MM.1S (cell line): ENCODE data around the gene RIOK2.
"Not testable (repeated sequence)": the region's sequence is repeated elsewhere in the genome, so short reads cannot be mapped to it uniquely, and the experiment has no call there.

Experiments
- DNase-seq: peaks from one replicate; pipeline ENCODE4 v3.0.0-alpha.2; 2015
- H2AFZ ChIP-seq: fragments of 300-600 bp; sonication (generic); 2 replicates; pipeline ENCODE4 v1.6.0; 2016; ENCODE audit warnings: antibody characterized with exemption, low read length
- H3F3A ChIP-seq: fragments of 300-600 bp; sonication (generic); 2 replicates; pipeline ENCODE4 v1.6.1; 2016; ENCODE audit warnings: mild to moderate bottlenecking, antibody characterized with exemption, low read length, moderate library complexity, mixed read lengths; ENCODE audit not compliant: insufficient read depth
- H3K27ac ChIP-seq: fragments of 300-600 bp; sonication (generic); 2 replicates; pipeline ENCODE4 v1.5.1; 2016; ENCODE audit warnings: mild to moderate bottlenecking, low read length
- H3K27me3 ChIP-seq: fragments of 300-600 bp; sonication (generic); replicated peaks from 2 replicates; pipeline ENCODE4 v1.6.0; 2016; ENCODE audit warnings: low read length; ENCODE audit not compliant: insufficient read depth
- H3K36me3 ChIP-seq: fragments of 300-600 bp; sonication (generic); replicated peaks from 2 replicates; pipeline ENCODE4 v1.6.1; 2016; ENCODE audit warnings: mild to moderate bottlenecking, low read length, mixed read lengths; ENCODE audit not compliant: insufficient read depth
- H3K4me1 ChIP-seq: fragments of 300-600 bp; sonication (generic); 2 replicates; pipeline ENCODE4 v1.6.1; 2016; ENCODE audit warnings: low read length, mixed read lengths
- H3K4me2 ChIP-seq: fragments of 300-600 bp; sonication (generic); 2 replicates; pipeline ENCODE4 v1.6.0; 2016; ENCODE audit warnings: low read depth, low read length
- H3K4me3 ChIP-seq: fragments of 300-600 bp; sonication (generic); 2 replicates; pipeline ENCODE4 v1.5.1; 2016; ENCODE audit warnings: low read length, mixed read lengths
- H3K79me2 ChIP-seq: fragments of 300-600 bp; sonication (generic); 2 replicates; pipeline ENCODE4 v1.6.1; 2016; ENCODE audit warnings: mixed run types, low read length, mixed read lengths
- H3K9ac ChIP-seq: fragments of 300-600 bp; sonication (generic); 2 replicates; pipeline ENCODE4 v1.6.1; 2016; ENCODE audit warnings: low read length, mixed read lengths
- H3K9me2 ChIP-seq: fragments of 300-600 bp; sonication (generic); replicated peaks from 2 replicates; pipeline ENCODE4 v1.6.1; 2016; ENCODE audit warnings: mild to moderate bottlenecking, low read length, mixed read lengths; ENCODE audit not compliant: insufficient read depth
- H3K9me3 ChIP-seq: fragments of 300-600 bp; sonication (generic); replicated peaks from 2 replicates; pipeline ENCODE4 v1.6.1; 2016; ENCODE audit warnings: mild to moderate bottlenecking, low read length, mixed read lengths; ENCODE audit not compliant: insufficient read depth
- H4K20me1 ChIP-seq: fragments of 300-600 bp; sonication (generic); 2 replicates; pipeline ENCODE4 v1.6.1; 2016; ENCODE audit warnings: mild to moderate bottlenecking, low read length, moderate library complexity, mixed read lengths; ENCODE audit not compliant: insufficient read depth
- CTCF ChIP-seq: fragments of 300-600 bp; sonication (generic); IDR thresholded peaks from 2 replicates; pipeline ENCODE4 v1.5.1; 2016; ENCODE audit warnings: antibody characterized with exemption, low read length, mixed read lengths
- EZH2 ChIP-seq: fragments of 300-600 bp; sonication (generic); optimal IDR thresholded peaks from 2 replicates; pipeline ENCODE3; 2017; ENCODE audit warnings: low read depth, mild to moderate bottlenecking, antibody characterized with exemption, low read length, mixed read lengths
- EZH2phosphoT487 ChIP-seq: fragments of 300-600 bp; sonication (generic); IDR thresholded peaks from 2 replicates; pipeline ENCODE4 v1.6.1; 2018; ENCODE audit warnings: antibody characterized with exemption, low read length

Gene RIOK2

GRCh38 chr5:97192580-97193354 lies 9.7 kb upstream of the RIOK2 start:
- Histone ChIP-seq H3K36me3 (no peaks in the 10 kb centered on the region), H2AFZ (peak overlapping the region; percentile 64), H3K79me2 (no peaks in the 10 kb centered on the region), H3K4me3 (peak overlapping the region; percentile 32), H3K27ac (peak overlapping the region; percentile 55; the same call in 1 of the 2 replicates), H3K27me3 (no peaks in the 10 kb centered on the region), H3K9me3 (no peaks in the 10 kb centered on the region), H4K20me1 (no peaks in the 10 kb centered on the region), H3K4me2 (peak overlapping the region; percentile 62), H3K9me2 (no peaks in the 10 kb centered on the region), H3K4me1 (peaks cover 30% of the 10 kb centered on the region), H3K9ac (peak overlapping the region; percentile 15; the same call in 1 of the 2 replicates), H3F3A (peaks cover 16% of the 10 kb centered on the region)
- peak; percentile 38 for TF ChIP-seq CTCF
- no peak for TF ChIP-seq EZH2phosphoT487
- DNase-seq = peak; percentile 79

GRCh38 chr5:97191893-97192292 lies 8.8 kb upstream of the RIOK2 start:
- peaks cover 16% of the 10 kb centered on the region for H3F3A ChIP-seq
- H4K20me1 ChIP-seq = no peaks in the 10 kb centered on the region
- peak overlapping the region; percentile 32 for H3K4me3 ChIP-seq
- DNase-seq = no peak
- peak overlapping the region; percentile 64 for H2AFZ ChIP-seq
- H3K4me1 ChIP-seq = peaks cover 30% of the 10 kb centered on the region
- no peaks in the 10 kb centered on the region for H3K9me3 ChIP-seq
- peak overlapping the region; percentile 55; the same call in 1 of the 2 replicates for H3K27ac ChIP-seq
- no peaks in the 10 kb centered on the region for H3K36me3 ChIP-seq
- peak overlapping the region; percentile 15; the same call in 1 of the 2 replicates for H3K9ac ChIP-seq
- no peaks in the 10 kb centered on the region for H3K79me2 ChIP-seq
- peak overlapping the region; percentile 62; the same call in 1 of the 2 replicates for H3K4me2 ChIP-seq
- no peak for TF ChIP-seq EZH2phosphoT487
- no peak for TF ChIP-seq CTCF
- TF ChIP-seq EZH2 = no peak
- no peaks in the 10 kb centered on the region for H3K27me3 ChIP-seq
- no peaks in the 10 kb centered on the region for H3K9me2 ChIP-seq

GRCh38 chr5:97189523-97189922 lies 6.5 kb upstream of the RIOK2 start:
- not testable (repeated sequence) for H3K4me2 ChIP-seq, H3K36me3 ChIP-seq, H3K9me3 ChIP-seq, H4K20me1 ChIP-seq, H2AFZ ChIP-seq, H3K27ac ChIP-seq, H3K4me3 ChIP-seq, H3K27me3 ChIP-seq, H3K9ac ChIP-seq, DNase-seq, H3K9me2 ChIP-seq, H3K79me2 ChIP-seq
- Histone ChIP-seq H3K4me1 (peaks cover 21% of the 10 kb centered on the region), H3F3A (peaks cover 16% of the 10 kb centered on the region)

DNA sequence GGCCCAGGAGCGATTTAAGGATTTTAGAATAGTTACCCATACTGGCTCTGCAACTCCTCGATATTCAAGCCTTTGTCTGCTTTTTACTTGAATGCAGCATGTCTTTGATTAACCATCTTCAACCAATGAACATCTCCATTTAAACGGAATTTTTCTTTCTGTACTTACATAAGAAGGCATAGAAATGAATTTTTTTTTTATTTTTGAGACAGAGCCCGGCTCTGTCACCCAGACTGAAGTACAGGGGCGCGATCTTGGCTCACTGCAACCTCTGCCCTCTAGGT lies 825 bp upstream of the RIOK2 start:
- H3F3A ChIP-seq = no peaks in the 10 kb centered on the region; the same call in 1 of the 2 replicates

More for the DNA sequence above, 825 bp upstream of the RIOK2 start:
- Histone ChIP-seq H3K9me2 (no peaks in the 10 kb centered on the region), H3K9ac (peak overlapping the region; percentile 72; the same call in 1 of the 2 replicates), H3K36me3 (no peaks in the 10 kb centered on the region), H3K4me3 (peak overlapping the region; percentile 90), H2AFZ (peak overlapping the region; percentile 89), H3K4me1 (peaks cover 9% of the 10 kb centered on the region), H4K20me1 (no peaks in the 10 kb centered on the region), H3K27ac (peak overlapping the region; percentile 77; the same call in 1 of the 2 replicates), H3K4me2 (peak overlapping the region; percentile 51), H3K9me3 (no peaks in the 10 kb centered on the region), H3K79me2 (peaks cover 32% of the 10 kb centered on the region), H3K27me3 (no peaks in the 10 kb centered on the region)
- no peak for TF ChIP-seq EZH2phosphoT487
- TF ChIP-seq CTCF = no peak
- no peak for TF ChIP-seq EZH2
- DNase-seq = no peak
